ENCODE measurements around the gene CEACAM18.
"Not testable (repeated sequence)": the region's sequence is repeated elsewhere in the genome, so short reads cannot be mapped to it uniquely, and the experiment has no call there.

CEACAM18 gene

GRCh38 chr19:51478381-51479234 lies at the start of gene CEACAM18:
Gene CEACAM18, plus strand, starts transcription at chr19:51478539.
- no peak for DNase-seq

- no peak for DNase-seq
These were observed 48.1 kb upstream of the CEACAM18 start for GRCh38 chr19:51430221-51430620.

GRCh38 chr19:51431124-51431523 lies 47.2 kb upstream of the CEACAM18 start:
- no peak for DNase-seq

GRCh38 chr19:51433043-51433442 lies 45.3 kb upstream of the CEACAM18 start:
- no peak for DNase-seq

- DNase-seq = no peak
These were observed 43.9 kb upstream of the CEACAM18 start for GRCh38 chr19:51434456-51434855.

- DNase-seq = no peak
These were observed 39.3 kb upstream of the CEACAM18 start for GRCh38 chr19:51439021-51439465.

- no peak for DNase-seq
These were observed 38.3 kb upstream of the CEACAM18 start for GRCh38 chr19:51440052-51440451.

GRCh38 chr19:51440846-51441409 lies 37.4 kb upstream of the CEACAM18 start:
- peak in 1 of 4 experiments; percentile 25 for DNase-seq

GRCh38 chr19:51441410-51442390 lies 36.6 kb upstream of the CEACAM18 start:
- DNase-seq = peak; percentile 57 to 79 (median 58)

GRCh38 chr19:51447510-51447909 lies 30.8 kb upstream of the CEACAM18 start:
- not testable (repeated sequence) for DNase-seq

GRCh38 chr19:51448011-51448410 lies 30.3 kb upstream of the CEACAM18 start:
- no peak for DNase-seq

- DNase-seq = no peak
These were observed 29.8 kb upstream of the CEACAM18 start for GRCh38 chr19:51448411-51449016.

- no peak for DNase-seq
These were observed 27.5 kb upstream of the CEACAM18 start for GRCh38 chr19:51450730-51451307.

- DNase-seq = no peak
These were observed 21.6 kb upstream of the CEACAM18 start for GRCh38 chr19:51456541-51457290.

GRCh38 chr19:51457351-51458013 lies 20.9 kb upstream of the CEACAM18 start:
- no peak for DNase-seq

- no peak for DNase-seq
These were observed 20.2 kb upstream of the CEACAM18 start, which contains the start of gene SIGLEC8 for GRCh38 chr19:51458051-51458645. Gene SIGLEC8, minus strand, starts transcription at chr19:51458454. Its CDS starts 67 bp downstream, at chr19:51458387.

- no peak for DNase-seq
These were observed 19.3 kb upstream of the CEACAM18 start for GRCh38 chr19:51458899-51459505.

GRCh38 chr19:51460164-51460992 lies 18.0 kb upstream of the CEACAM18 start:
- no peak for DNase-seq

GRCh38 chr19:51461723-51462161 lies 16.6 kb upstream of the CEACAM18 start:
- no peak for DNase-seq
